ENCODE measurements around the gene C16orf74. TPM values are rescaled to one million over a fixed set of nuclear protein-coding genes. Genes with fewer than 3 reads are reported as not detected.

C16orf74 gene
- polyA plus RNA-seq, 1 experiment: 3.2 TPM

- H3K4me3 ChIP-seq (ENCODE audit: low read depth, low read length): no peak overlapping the region
- no peak for DNase-seq (ENCODE audit: low read depth, low spot score)
- TF ChIP-seq CTCF (IDR thresholded peaks at IDR 0.05; ENCODE audit: low read depth, low read length): no peak
- H3K27ac ChIP-seq (ENCODE audit: low read depth, low read length): no peak overlapping the region
- H3K27me3 ChIP-seq (ENCODE audit: control insufficient read depth, insufficient read depth, low read length): no peaks in the 10 kb centered on the region
- POLR2A ChIA-PET: no interaction called here
- no peaks in the 10 kb centered on the region; the same call in 1 of the 2 replicates for H3K9me3 ChIP-seq (ENCODE audit: control insufficient read depth, insufficient read depth, low read length)
- CTCF ChIA-PET: interaction anchor here (0.9 kb wide), 1 partner anchor 246 kb away, joined by 3 read pairs; no protein-coding TSS in a partner anchor
Observed at GRCh38 chr16:85661740-85662481, 89.0 kb downstream of the C16orf74 start.

- DNase-seq (ENCODE audit: low read depth, low spot score): no peak
- H3K9me3 ChIP-seq (ENCODE audit: control insufficient read depth, insufficient read depth, low read length): no peaks in the 10 kb centered on the region; the same call in 1 of the 2 replicates
- H3K27ac ChIP-seq (ENCODE audit: low read depth, low read length): no peak overlapping the region
- ChIA-PET POLR2A (no interaction called here), CTCF (interaction anchor here (0.6 to 2.5 kb wide), 4 partner anchors 11 to 58 kb away, joined by 3 to 9 read pairs (median 4); no protein-coding TSS in a partner anchor)
- TF ChIP-seq CTCF (IDR thresholded peaks at IDR 0.05; ENCODE audit: low read depth, low read length): no peak
- H3K27me3 ChIP-seq (ENCODE audit: control insufficient read depth, insufficient read depth, low read length): no peaks in the 10 kb centered on the region
- no peak overlapping the region for H3K4me3 ChIP-seq (ENCODE audit: low read depth, low read length)
Observed at GRCh38 chr16:85660843-85661739, 89.8 kb downstream of the C16orf74 start.

- Histone ChIP-seq H3K9me3 (ENCODE audit: control insufficient read depth, insufficient read depth, low read length) (no peaks in the 10 kb centered on the region; the same call in 1 of the 2 replicates), H3K27ac (ENCODE audit: low read depth, low read length) (no peak overlapping the region), H3K27me3 (ENCODE audit: control insufficient read depth, insufficient read depth, low read length) (no peaks in the 10 kb centered on the region), H3K4me3 (ENCODE audit: low read depth, low read length) (no peak overlapping the region)
- no peak for DNase-seq (ENCODE audit: low read depth, low spot score)
- CTCF ChIA-PET: interaction anchor here (0.5 to 2.5 kb wide), 13 partner anchors 11 to 233 kb away, joined by 3 to 9 read pairs (median 3); no protein-coding TSS in a partner anchor
- POLR2A ChIA-PET: interaction anchor here (0.6 kb wide), 1 partner anchor 12 kb away, joined by 3 read pairs; no protein-coding TSS in a partner anchor
- TF ChIP-seq CTCF (IDR thresholded peaks at IDR 0.05; ENCODE audit: low read depth, low read length): peak; percentile 90
Observed at GRCh38 chr16:85659805-85660511, 90.9 kb downstream of the C16orf74 start.

DNA sequence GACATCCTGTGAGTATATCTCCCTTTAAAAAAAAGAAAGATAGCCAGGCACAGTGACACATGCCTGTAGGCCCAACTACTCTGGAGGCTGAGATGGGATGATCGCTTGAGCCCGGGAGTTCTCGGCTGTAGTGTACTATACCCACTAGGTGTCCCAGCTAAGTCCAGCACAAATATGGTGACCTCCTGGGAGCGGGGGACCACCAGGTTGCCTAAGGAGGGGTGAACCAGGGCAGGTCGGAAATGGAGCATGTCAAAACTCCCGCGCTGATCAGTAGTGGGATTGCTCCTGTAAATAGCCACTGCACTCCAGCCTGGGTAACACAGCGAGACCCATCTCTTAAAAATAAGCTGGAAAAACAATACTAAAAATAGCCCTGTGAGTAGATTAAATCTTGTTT lies 91.6 kb downstream of the C16orf74 start:
- Histone ChIP-seq H3K4me3 (ENCODE audit: low read depth, low read length) (no peak overlapping the region), H3K27me3 (ENCODE audit: control insufficient read depth, insufficient read depth, low read length) (no peaks in the 10 kb centered on the region), H3K9me3 (ENCODE audit: control insufficient read depth, insufficient read depth, low read length) (no peaks in the 10 kb centered on the region; the same call in 1 of the 2 replicates), H3K27ac (ENCODE audit: low read depth, low read length) (no peak overlapping the region)
- POLR2A ChIA-PET: no interaction called here
- CTCF ChIA-PET: interaction anchor here (0.5 to 2.5 kb wide), 11 partner anchors 10 to 232 kb away, joined by 3 to 9 read pairs (median 3); no protein-coding TSS in a partner anchor
- TF ChIP-seq CTCF (IDR thresholded peaks at IDR 0.05; ENCODE audit: low read depth, low read length): no peak
- no peak for DNase-seq (ENCODE audit: low read depth, low spot score)
